Measurements from ENCODE around the gene CDT1.

DNA sequence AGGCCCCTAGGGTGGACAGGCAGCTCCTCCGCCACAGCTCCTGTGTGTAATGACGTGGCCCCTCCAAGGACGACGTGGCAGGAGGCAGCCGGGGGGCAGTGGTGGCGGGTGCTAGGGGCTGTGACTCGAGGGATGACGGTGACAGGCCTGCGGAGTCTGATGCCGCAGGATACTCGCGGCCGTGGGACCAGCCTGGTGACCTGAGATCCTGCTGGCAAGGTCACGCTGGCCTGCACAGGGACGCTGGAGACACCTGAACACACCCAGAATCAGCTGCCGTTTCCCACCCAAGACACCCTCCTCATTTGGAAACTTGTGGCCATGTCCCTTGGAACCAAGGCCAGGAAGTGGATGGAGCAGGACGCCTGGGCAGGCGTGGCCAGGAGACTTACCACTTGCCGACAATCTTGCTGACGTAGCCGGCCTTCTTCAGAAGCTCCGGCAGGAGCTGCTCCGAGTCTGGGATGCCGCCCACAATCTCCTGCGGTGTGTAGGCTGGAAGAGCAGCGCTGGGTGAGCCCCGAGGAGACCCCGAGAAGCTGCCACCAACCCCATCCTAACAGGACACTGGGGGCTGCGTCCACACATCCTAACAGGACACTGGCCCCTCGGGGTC is 37.1 kb downstream of the CDT1 start:
- TF ChIP-seq, protein P1, sequence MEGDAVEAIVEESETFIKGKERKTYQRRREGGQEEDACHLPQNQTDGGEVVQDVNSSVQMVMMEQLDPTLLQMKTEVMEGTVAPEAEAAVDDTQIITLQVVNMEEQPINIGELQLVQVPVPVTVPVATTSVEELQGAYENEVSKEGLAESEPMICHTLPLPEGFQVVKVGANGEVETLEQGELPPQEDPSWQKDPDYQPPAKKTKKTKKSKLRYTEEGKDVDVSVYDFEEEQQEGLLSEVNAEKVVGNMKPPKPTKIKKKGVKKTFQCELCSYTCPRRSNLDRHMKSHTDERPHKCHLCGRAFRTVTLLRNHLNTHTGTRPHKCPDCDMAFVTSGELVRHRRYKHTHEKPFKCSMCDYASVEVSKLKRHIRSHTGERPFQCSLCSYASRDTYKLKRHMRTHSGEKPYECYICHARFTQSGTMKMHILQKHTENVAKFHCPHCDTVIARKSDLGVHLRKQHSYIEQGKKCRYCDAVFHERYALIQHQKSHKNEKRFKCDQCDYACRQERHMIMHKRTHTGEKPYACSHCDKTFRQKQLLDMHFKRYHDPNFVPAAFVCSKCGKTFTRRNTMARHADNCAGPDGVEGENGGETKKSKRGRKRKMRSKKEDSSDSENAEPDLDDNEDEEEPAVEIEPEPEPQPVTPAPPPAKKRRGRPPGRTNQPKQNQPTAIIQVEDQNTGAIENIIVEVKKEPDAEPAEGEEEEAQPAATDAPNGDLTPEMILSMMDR (IDR thresholded peaks at IDR 0.05), result no peak
- TF ChIP-seq EP300 (IDR thresholded peaks at IDR 0.05) (no peak), POLR2A (IDR thresholded peaks at IDR 0.05) (no peak)

All from ovary (tissue), 3 donors.